HL-60 (cell line): ENCODE results near the gene SPATA6.
"Not testable (repeated sequence)": the region's sequence is repeated elsewhere in the genome, so short reads cannot be mapped to it uniquely, and the experiment has no call there.

Source experiments
- DNase-seq, 2 experiments: peaks; one replicate each; pipeline ENCODE4 v3.0.0-alpha.2; 2010 to 2020; ENCODE audit warnings: low read depth in 1 of 2, low spot score in 1 of 2
- H3K27ac ChIP-seq: fragments of 250-450 bp; sonication (Bioruptor Pico); replicated peaks from 2 replicates; pipeline ENCODE4 v1.5.1; 2020; ENCODE audit warnings: mild to moderate bottlenecking, moderate library complexity
- H3K27me3 ChIP-seq: fragments of 250-450 bp; sonication (Bioruptor Pico); 2 replicates; pipeline ENCODE4 v1.5.1; 2021; ENCODE audit warnings: mild to moderate bottlenecking, moderate library complexity; ENCODE audit not compliant: insufficient read depth, poor library complexity, severe bottlenecking
- H3K4me3 ChIP-seq: replicated peaks from 2 replicates; pipeline ENCODE4 v1.5.1; 2011; ENCODE audit warnings: mild to moderate bottlenecking, control low read depth, low read length; ENCODE audit not compliant: insufficient read depth
- GABPA ChIP-seq: IDR thresholded peaks from 2 replicates; pipeline ENCODE4 v1.6.1; 2012; ENCODE audit warnings: low read depth
- POLR2AphosphoS5 ChIP-seq: IDR thresholded peaks from 2 replicates; pipeline ENCODE4 v1.6.1; 2012; ENCODE audit warnings: low read depth
- SPI1 ChIP-seq: IDR thresholded peaks from 2 replicates; pipeline ENCODE4 v1.6.1; 2012; ENCODE audit warnings: low read depth, mild to moderate bottlenecking, borderline replicate concordance
- long read RNA-seq: library from polyadenylated mRNA; unstranded; transcript quantifications from one replicate; pipeline ENCODE4 v2.0.0, GENCODE V29; 2020
- TF ChIP-seq, protein P1 (sequence below): IDR thresholded peaks from 2 replicates; pipeline ENCODE4 v1.6.1; 2012; ENCODE audit warnings: low read depth; ENCODE audit not compliant: insufficient replicate concordance
- TF ChIP-seq, protein P2 (sequence below): IDR thresholded peaks from one replicate; pipeline ENCODE4 v1.5.1; 2011; ENCODE audit warnings: low read length, control low read depth, inconsistent platforms; ENCODE audit not compliant: insufficient read depth

Gene SPATA6
- long read RNA-seq, partial matches to known transcripts = 0 of 1 reads
- long read RNA-seq, other reads (novel, unspliced or antisense) = 1 of 1 reads

DNA sequence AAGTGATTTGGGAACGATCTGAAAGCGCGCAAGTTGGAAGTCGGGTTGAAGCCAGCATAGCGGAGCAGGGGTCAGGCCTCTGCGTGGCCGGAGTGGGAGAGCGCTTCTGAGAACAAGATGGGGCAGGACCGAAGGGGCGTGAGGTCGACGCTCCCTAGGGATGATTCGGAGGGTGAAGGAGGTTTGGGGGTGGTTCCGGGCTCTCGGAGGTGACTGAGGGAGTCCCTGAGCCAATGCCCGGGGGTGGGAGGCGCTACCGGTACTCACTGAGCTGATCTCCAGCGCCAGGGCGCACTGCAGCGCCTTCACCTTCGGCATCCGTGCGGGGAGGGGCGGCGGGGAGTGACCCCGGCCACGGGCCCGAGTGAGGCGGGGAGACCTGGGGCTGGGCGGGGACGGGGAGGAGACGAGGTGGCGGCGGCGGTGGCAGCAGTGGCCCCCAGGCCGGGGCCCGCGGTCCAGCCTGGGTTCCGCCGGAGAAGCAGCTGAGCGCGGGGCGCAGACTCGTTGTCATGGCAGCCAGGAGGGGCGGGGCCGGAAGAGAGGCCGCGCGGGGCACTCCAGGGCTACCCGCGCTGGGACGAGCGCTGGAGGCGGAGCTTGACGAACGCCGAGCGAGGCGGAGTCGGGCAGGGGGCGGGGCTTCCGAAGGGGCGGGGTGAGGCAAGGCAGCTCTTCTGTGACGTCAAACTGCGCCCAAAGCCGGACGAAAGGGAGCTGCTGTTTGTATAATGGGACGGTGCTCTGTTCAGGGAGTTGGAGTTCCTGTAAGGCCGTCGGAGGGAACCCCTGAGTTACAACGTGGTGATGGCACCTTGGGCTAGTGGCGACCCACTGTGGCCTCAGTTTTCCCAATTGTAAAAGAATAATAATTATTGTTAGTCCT is at the start of gene SPATA6:
TSS of gene SPATA6 (minus strand) at position 514 of the 886 bp plus-strand sequence. CDS start at position 318, 196 bp downstream.
- Histone ChIP-seq H3K27me3 (no peaks in the 10 kb centered on the region), H3K4me3 (peak within 1 kb of the TSS; percentile 51), H3K27ac (no peak within 1 kb of the TSS; the same call in 1 of the 2 replicates)
- TF ChIP-seq, protein P1, sequence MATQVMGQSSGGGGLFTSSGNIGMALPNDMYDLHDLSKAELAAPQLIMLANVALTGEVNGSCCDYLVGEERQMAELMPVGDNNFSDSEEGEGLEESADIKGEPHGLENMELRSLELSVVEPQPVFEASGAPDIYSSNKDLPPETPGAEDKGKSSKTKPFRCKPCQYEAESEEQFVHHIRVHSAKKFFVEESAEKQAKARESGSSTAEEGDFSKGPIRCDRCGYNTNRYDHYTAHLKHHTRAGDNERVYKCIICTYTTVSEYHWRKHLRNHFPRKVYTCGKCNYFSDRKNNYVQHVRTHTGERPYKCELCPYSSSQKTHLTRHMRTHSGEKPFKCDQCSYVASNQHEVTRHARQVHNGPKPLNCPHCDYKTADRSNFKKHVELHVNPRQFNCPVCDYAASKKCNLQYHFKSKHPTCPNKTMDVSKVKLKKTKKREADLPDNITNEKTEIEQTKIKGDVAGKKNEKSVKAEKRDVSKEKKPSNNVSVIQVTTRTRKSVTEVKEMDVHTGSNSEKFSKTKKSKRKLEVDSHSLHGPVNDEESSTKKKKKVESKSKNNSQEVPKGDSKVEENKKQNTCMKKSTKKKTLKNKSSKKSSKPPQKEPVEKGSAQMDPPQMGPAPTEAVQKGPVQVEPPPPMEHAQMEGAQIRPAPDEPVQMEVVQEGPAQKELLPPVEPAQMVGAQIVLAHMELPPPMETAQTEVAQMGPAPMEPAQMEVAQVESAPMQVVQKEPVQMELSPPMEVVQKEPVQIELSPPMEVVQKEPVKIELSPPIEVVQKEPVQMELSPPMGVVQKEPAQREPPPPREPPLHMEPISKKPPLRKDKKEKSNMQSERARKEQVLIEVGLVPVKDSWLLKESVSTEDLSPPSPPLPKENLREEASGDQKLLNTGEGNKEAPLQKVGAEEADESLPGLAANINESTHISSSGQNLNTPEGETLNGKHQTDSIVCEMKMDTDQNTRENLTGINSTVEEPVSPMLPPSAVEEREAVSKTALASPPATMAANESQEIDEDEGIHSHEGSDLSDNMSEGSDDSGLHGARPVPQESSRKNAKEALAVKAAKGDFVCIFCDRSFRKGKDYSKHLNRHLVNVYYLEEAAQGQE = no peak
- TF ChIP-seq, protein P2, sequence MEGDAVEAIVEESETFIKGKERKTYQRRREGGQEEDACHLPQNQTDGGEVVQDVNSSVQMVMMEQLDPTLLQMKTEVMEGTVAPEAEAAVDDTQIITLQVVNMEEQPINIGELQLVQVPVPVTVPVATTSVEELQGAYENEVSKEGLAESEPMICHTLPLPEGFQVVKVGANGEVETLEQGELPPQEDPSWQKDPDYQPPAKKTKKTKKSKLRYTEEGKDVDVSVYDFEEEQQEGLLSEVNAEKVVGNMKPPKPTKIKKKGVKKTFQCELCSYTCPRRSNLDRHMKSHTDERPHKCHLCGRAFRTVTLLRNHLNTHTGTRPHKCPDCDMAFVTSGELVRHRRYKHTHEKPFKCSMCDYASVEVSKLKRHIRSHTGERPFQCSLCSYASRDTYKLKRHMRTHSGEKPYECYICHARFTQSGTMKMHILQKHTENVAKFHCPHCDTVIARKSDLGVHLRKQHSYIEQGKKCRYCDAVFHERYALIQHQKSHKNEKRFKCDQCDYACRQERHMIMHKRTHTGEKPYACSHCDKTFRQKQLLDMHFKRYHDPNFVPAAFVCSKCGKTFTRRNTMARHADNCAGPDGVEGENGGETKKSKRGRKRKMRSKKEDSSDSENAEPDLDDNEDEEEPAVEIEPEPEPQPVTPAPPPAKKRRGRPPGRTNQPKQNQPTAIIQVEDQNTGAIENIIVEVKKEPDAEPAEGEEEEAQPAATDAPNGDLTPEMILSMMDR = no peak
- TF ChIP-seq GABPA (no peak), POLR2AphosphoS5 (no peak), SPI1 (no peak)
- DNase-seq = peak; percentile 82 to 83

DNA sequence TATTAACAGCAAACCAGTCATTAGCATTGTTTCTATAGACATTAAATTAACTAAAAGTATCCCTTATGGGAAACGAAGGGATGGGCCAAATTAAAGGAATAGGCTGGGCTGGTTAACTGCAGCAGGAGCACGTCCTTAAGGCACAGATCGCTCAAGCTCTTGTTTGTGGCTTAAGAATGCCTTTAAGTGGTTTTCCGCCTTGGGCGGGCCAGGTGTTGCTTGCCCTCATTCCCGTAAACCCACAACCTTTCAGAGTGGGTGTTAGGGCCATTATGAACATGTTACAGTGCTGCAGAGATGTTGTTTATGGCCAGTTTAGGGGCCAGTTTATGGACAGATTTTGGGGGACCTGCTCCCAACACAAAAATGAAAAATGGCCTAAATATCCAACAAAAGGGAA is 47.9 kb upstream of the SPATA6 start:
- DNase-seq, H3K4me3 ChIP-seq, H3K27ac ChIP-seq, H3K27me3 ChIP-seq: not testable (repeated sequence)

DNA sequence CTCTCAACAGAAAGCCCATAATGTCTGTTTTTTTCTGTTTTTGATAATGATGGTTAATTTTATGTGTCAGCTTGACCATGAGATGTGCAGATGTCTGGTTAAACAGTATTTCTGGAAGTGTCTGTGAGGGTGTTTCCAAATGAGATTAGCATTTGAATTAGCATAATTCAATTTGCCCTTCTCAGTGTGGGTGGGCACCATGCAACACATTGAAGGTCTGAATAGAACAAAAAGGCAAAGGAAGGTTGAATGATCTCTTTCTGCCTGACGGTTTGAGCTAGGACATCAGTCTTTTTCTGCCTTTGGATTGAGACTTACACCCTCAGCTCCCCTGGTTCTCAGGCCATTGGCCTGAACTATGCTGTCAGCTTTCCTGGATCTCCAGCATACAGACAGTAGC is 34.9 kb upstream of the SPATA6 start:
- Histone ChIP-seq H3K27ac (no peak overlapping the region), H3K4me3 (no peak overlapping the region), H3K27me3 (no peaks in the 10 kb centered on the region)
- no peak for DNase-seq
- TF ChIP-seq, protein P1 = no peak
- TF ChIP-seq GABPA (no peak), POLR2AphosphoS5 (no peak), SPI1 (no peak)
- TF ChIP-seq, protein P2 = no peak

DNA sequence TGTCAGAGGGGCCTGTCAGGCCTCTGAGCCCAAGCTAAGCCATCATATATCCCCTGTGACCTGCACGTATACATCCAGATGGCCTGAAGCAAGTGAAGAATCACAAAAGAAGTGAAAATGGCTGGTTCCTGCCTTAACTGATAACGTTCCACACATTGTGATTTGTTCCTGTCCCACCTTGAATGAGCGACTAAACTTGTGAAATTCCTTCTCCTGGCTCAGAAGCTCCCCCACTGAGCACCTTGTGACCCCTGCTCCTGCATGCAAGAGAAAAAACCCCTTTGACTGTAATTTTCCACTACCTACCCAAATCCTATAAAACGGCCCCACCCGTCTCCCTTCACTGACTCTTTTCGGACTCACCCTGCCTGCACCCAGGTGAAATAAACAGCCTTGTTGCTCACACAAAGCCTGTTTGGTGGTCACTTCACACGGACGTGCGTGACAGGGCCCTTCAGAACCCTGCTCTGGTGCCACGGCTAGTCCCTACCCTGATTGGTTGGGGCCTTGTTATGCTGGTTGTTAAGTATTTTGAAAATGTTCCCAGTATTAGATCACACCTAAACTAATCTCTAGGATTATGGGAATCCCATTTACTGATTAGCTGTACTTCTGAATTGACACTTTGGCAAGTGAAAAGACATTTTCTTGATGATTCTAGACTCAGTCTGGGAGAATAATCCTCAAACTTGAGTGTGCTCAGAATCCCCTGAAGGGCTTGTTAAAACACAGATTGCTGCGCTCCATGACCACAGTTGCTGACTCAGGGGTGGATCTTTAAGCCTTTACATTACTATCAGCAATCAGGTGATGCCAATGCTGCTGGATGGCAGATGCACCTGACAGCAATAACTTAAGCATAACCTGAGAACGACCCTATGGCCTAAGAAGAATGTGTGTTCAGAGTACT is 28.8 kb upstream of the SPATA6 start:
- Histone ChIP-seq H3K27ac (no peak overlapping the region), H3K4me3 (no peak overlapping the region), H3K27me3 (no peaks in the 10 kb centered on the region)
- DNase-seq = no peak
- no peak for TF ChIP-seq POLR2AphosphoS5
- TF ChIP-seq GABPA = no peak
- TF ChIP-seq, protein P1 = no peak
- TF ChIP-seq, protein P2 = no peak
